GM23338 (cell line): Measurements from ENCODE around the gene RRP36. TPM values are rescaled to one million over a fixed set of nuclear protein-coding genes. Genes with fewer than 3 reads are reported as not detected.
A peak's percentile ranks its signal among the peaks of the same experiment; 100 is the strongest.

Experiments used
- ATAC-seq: fragments of 200-7000 bp; cut with Tn5 transposase; 3 replicates; pipeline ENCODE4 v1.9.1; 2020
- DNase-seq: peaks from one replicate; pipeline ENCODE4 v3.0.0-alpha.2; 2015; ENCODE audit warnings: low spot score
- H2AFZ ChIP-seq: fragments of 200-600 bp; sonication (generic); 2 replicates; pipeline ENCODE4 v1.8.0; 2016; ENCODE audit warnings: antibody characterized with exemption, mild to moderate bottlenecking, moderate library complexity
- H3F3A ChIP-seq: fragments of 200-600 bp; sonication (generic); replicated peaks from 2 replicates; pipeline ENCODE4 v1.8.0; 2017; ENCODE audit warnings: antibody characterized with exemption, mixed run types, low read depth
- H3K27ac ChIP-seq: fragments of 200-600 bp; sonication (generic); 2 replicates; pipeline ENCODE4 v1.6.1; 2016; ENCODE audit warnings: low read depth
- H3K27me3 ChIP-seq: fragments of 200-600 bp; sonication (generic); 2 replicates; pipeline ENCODE4 v1.8.0; 2016; ENCODE audit warnings: mild to moderate bottlenecking, mixed run types, moderate library complexity; ENCODE audit not compliant: insufficient read depth
- H3K36me3 ChIP-seq: fragments of 200-600 bp; sonication (generic); 2 replicates; pipeline ENCODE4 v1.8.0; 2016; ENCODE audit warnings: mild to moderate bottlenecking; ENCODE audit not compliant: insufficient read depth
- H3K4me1 ChIP-seq: fragments of 200-600 bp; sonication (generic); 2 replicates; pipeline ENCODE4 v1.8.0; 2016; ENCODE audit warnings: mild to moderate bottlenecking, moderate library complexity; ENCODE audit not compliant: insufficient read depth
- H3K4me2 ChIP-seq: fragments of 200-600 bp; sonication (generic); 2 replicates; pipeline ENCODE4 v1.7.1; 2017; ENCODE audit warnings: mixed run types
- H3K4me3 ChIP-seq: fragments of 200-600 bp; sonication (generic); 2 replicates; pipeline ENCODE4 v1.6.1; 2016; ENCODE audit warnings: mixed run types
- H3K79me2 ChIP-seq: fragments of 200-600 bp; sonication (generic); replicated peaks from 2 replicates; pipeline ENCODE4 v1.8.0; 2017; ENCODE audit warnings: mild to moderate bottlenecking; ENCODE audit not compliant: insufficient read depth
- H3K9me2 ChIP-seq: fragments of 200-600 bp; sonication (generic); 2 replicates; pipeline ENCODE4 v1.8.0; 2017; ENCODE audit not compliant: insufficient read depth
- H4K20me1 ChIP-seq: fragments of 200-600 bp; sonication (generic); replicated peaks from 2 replicates; pipeline ENCODE4 v1.8.0; 2017; ENCODE audit warnings: mild to moderate bottlenecking; ENCODE audit not compliant: insufficient read depth
- H3K27ac Mint-ChIP-seq: 2 replicates; pipeline ENCODE4 v1.8.0; 2020; ENCODE audit warnings: inconsistent platforms, mild to moderate bottlenecking, moderate library complexity, mixed read lengths
- H3K27me3 Mint-ChIP-seq: 3 replicates; pipeline ENCODE4 v1.8.0; 2022; ENCODE audit warnings: low read depth, mild to moderate bottlenecking, moderate library complexity, mixed read lengths, inconsistent platforms; ENCODE audit not compliant: insufficient read depth, poor library complexity
- H3K36me3 Mint-ChIP-seq: 3 replicates; pipeline ENCODE4 v1.8.0; 2021; ENCODE audit warnings: low read depth, mild to moderate bottlenecking, inconsistent platforms, moderate library complexity, mixed read lengths
- H3K4me1 Mint-ChIP-seq: 3 replicates; pipeline ENCODE4 v1.8.0; 2020; ENCODE audit warnings: mild to moderate bottlenecking, inconsistent platforms, mixed read lengths
- H3K4me3 Mint-ChIP-seq: 3 replicates; pipeline ENCODE4 v1.8.0; 2021; ENCODE audit warnings: moderate library complexity, mild to moderate bottlenecking, inconsistent platforms, mixed read lengths
- H3K9me3 Mint-ChIP-seq: 3 replicates; pipeline ENCODE4 v1.8.0; 2020; ENCODE audit warnings: moderate library complexity, mild to moderate bottlenecking, inconsistent platforms, mixed read lengths
- CREB1 ChIP-seq: fragments of 250-450 bp; sonication (Bioruptor Pico); IDR thresholded peaks from 2 replicates; pipeline ENCODE4 v1.5.0; 2020; ENCODE audit warnings: low read depth, mild to moderate bottlenecking, moderate library complexity
- CTCF ChIP-seq, 2 experiments: fragments of 200-600 bp in 1 of 2; sonication (generic) in 1 of 2; conservative IDR thresholded peaks; 2 replicates each; pipeline versions ENCODE4 v1.5.1 to v1.6.1; 2016 to 2017; ENCODE audit warnings: antibody characterized with exemption in 2 of 2, low read depth in 2 of 2, mild to moderate bottlenecking in 2 of 2, moderate library complexity in 1 of 2
- ETS1 ChIP-seq: IDR thresholded peaks from 2 replicates; pipeline ENCODE4 v1.6.1; 2016; ENCODE audit warnings: antibody characterized with exemption
- EZH2 ChIP-seq: fragments of 200-600 bp; sonication (generic); IDR thresholded peaks from one replicate; pipeline ENCODE4 v1.8.0; 2017; ENCODE audit warnings: antibody characterized with exemption, mild to moderate bottlenecking, low read depth; ENCODE audit not compliant: unreplicated experiment
- EZH2phosphoT487 ChIP-seq: fragments of 200-600 bp; sonication (generic); IDR thresholded peaks from one replicate; pipeline ENCODE4 v1.8.1; 2018; ENCODE audit warnings: antibody characterized with exemption; ENCODE audit not compliant: unreplicated experiment
- JUNB ChIP-seq: IDR thresholded peaks from one replicate; pipeline ENCODE4 v1.6.1; 2016; ENCODE audit warnings: antibody characterized with exemption; ENCODE audit not compliant: unreplicated experiment
- NANOG ChIP-seq: IDR thresholded peaks from 2 replicates; pipeline ENCODE4 v1.6.1; 2016; ENCODE audit warnings: antibody characterized with exemption, borderline replicate concordance
- REST ChIP-seq: IDR thresholded peaks from one replicate; pipeline ENCODE4 v1.6.1; 2018; ENCODE audit warnings: antibody characterized with exemption; ENCODE audit not compliant: unreplicated experiment
- STAT1 ChIP-seq: IDR thresholded peaks from one replicate; pipeline ENCODE4 v1.6.1; 2016; ENCODE audit warnings: antibody characterized with exemption; ENCODE audit not compliant: unreplicated experiment
- ZNF114 ChIP-seq: fragments of 250-450 bp; sonication (Bioruptor Pico); IDR thresholded peaks from 2 replicates; pipeline ENCODE4 v1.5.0; 2020; ENCODE audit warnings: mild to moderate bottlenecking, moderate library complexity
- ZNF331 ChIP-seq: fragments of 250-450 bp; sonication (Bioruptor Pico); IDR thresholded peaks from 2 replicates; pipeline ENCODE4 v1.5.0; 2020; ENCODE audit warnings: low read depth, mild to moderate bottlenecking, moderate library complexity
- polyA plus RNA-seq: library from polyadenylated mRNA; unstranded; fragments of >200 nt; fragmentation: Nextera tagmentation; extraction: Ambion mirVana; gene quantifications from 2 replicates; pipeline ENCODE4 v1.2.1, GENCODE V29; 2016
- total RNA-seq: library from RNA; depleted of rRNA; stranded (reverse); fragments of >200 nt; shearing (Covaris generic); gene quantifications from 2 replicates; pipeline ENCODE4 v1.2.3, GENCODE V29; 2014

Gene RRP36
- total and polyA plus RNA-seq, 2 experiments from 2014 or later: 64.7 to 106 TPM

GRCh38 chr6:43014434-43014909 lies 7.0 kb upstream of the RRP36 start:
- Histone ChIP-seq H3K9me2 (no peaks in the 10 kb centered on the region), H3K36me3 (peaks cover 13% of the 10 kb centered on the region; the same call in 1 of the 2 replicates), H3K27me3 (no peaks in the 10 kb centered on the region), H3F3A (0 out of 2 replicates have a peak, but pooled peaks cover 22% of the 10 kb centered on the region), H3K4me2 (peak overlapping the region; percentile 89), H3K27ac (peak overlapping the region; percentile 57), H2AFZ (no peak overlapping the region), H4K20me1 (peaks cover 15% of the 10 kb centered on the region), H3K4me1 (peaks cover 16% of the 10 kb centered on the region), H3K79me2 (peaks cover 45% of the 10 kb centered on the region), H3K4me3 (peak overlapping the region; percentile 94)
- H3K4me3 Mint-ChIP-seq: peak overlapping the region; percentile 92
- peaks cover 67% of the 10 kb centered on the region for H3K36me3 Mint-ChIP-seq
- peak overlapping the region; percentile 93 for H3K27ac Mint-ChIP-seq
- DNase-seq (no peak), ATAC-seq (no peak)
- no peak for TF ChIP-seq ZNF114 (CRISPR knock-in tag)
- TF ChIP-seq ZNF331 (CRISPR knock-in tag): no peak
- no peak for TF ChIP-seq NANOG
- no peak for TF ChIP-seq EZH2phosphoT487
- no peak for TF ChIP-seq REST
- TF ChIP-seq CTCF (conservative IDR thresholded peaks at IDR 0.05; ENCODE audit: low read depth in 2 of 2): no peak
- TF ChIP-seq JUNB: no peak
- TF ChIP-seq EZH2: no peak
- TF ChIP-seq CREB1 (CRISPR knock-in tag): no peak
- TF ChIP-seq STAT1: no peak
- no peak for TF ChIP-seq ETS1
- peaks cover 30% of the 10 kb centered on the region for H3K4me1 Mint-ChIP-seq
- H3K27me3 Mint-ChIP-seq: peaks cover 23% of the 10 kb centered on the region
- no peaks in the 10 kb centered on the region for H3K9me3 Mint-ChIP-seq
